ENCODE data around the gene ETV6. TPM values are rescaled to one million over a fixed set of nuclear protein-coding genes. Genes with fewer than 3 reads are reported as not detected.

The ETV6 gene
- total RNA-seq, 6 experiments from 2014 or later: 14.6 to 20.5 (median 16.6) TPM

- Mint-ChIP-seq H3K4me1 (ENCODE audit: low read depth) (peaks cover 36% of the 10 kb centered on the region), H3K27me3 (ENCODE audit: insufficient read depth) (no peaks in the 10 kb centered on the region; the same call in 1 of the 2 replicates), H3K9me3 (no peaks in the 10 kb centered on the region), H3K36me3 (ENCODE audit: low read depth) (peaks cover 9% of the 10 kb centered on the region; the same call in 1 of the 2 replicates), H3K27ac (no peak overlapping the region), H3K4me3 (no peak overlapping the region)
- no peak for DNase-seq
- TF ChIP-seq CTCF (IDR thresholded peaks at IDR 0.05): no peak
Measured at GRCh38 chr12:11674894-11675390, 25.5 kb downstream of the ETV6 start.

DNA sequence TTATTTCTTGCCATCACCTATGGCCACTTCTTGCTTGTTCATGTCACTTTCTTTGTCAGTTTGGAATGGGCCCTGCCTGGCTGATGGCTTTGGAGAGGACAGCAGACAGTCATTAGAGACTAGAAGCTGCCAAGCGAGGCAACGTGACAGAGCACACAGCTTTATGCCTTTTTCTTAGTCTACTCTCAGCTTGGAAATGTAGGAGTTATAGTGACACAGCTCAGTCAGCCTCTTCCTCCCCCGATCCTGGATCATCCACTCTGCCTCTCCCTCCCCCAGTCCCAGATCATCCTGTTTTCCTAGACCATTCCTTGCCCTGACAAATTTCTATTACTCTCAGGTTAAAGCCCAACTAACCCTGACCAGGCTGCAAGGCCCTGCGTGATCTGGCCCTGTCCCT, 26.6 kb downstream of the ETV6 start:
- H3K27ac Mint-ChIP-seq: no peak overlapping the region; the same call in 1 of the 2 replicates
- H3K4me3 Mint-ChIP-seq: no peak overlapping the region
- no peaks in the 10 kb centered on the region; the same call in 1 of the 2 replicates for H3K27me3 Mint-ChIP-seq (ENCODE audit: insufficient read depth)
- H3K36me3 Mint-ChIP-seq (ENCODE audit: low read depth): peaks cover 9% of the 10 kb centered on the region; the same call in 1 of the 2 replicates
- H3K9me3 Mint-ChIP-seq: no peaks in the 10 kb centered on the region
- peaks cover 47% of the 10 kb centered on the region for H3K4me1 Mint-ChIP-seq (ENCODE audit: low read depth)
- no peak for DNase-seq
- no peak for TF ChIP-seq CTCF (IDR thresholded peaks at IDR 0.05)

DNA sequence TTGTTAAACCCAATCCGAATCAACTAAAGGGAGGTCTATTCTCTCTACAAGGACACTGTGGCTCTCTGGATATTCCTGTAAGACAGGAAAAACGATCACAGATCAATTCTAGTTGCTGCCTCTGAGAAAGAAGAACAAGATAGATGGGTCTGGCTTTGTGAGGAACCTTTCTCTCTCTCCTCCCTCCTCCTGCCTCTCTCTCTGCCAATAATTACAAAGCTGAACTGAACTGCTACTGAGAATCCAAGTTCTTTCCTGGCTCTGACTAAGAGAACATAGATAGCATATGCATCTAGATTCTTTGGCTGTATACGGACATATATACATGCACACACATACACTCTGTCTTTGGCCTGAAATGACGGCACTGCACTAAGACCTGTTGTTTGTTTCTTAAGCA, 27.6 kb downstream of the ETV6 start:
- H3K36me3 Mint-ChIP-seq (ENCODE audit: low read depth): peaks cover 14% of the 10 kb centered on the region
- H3K27me3 Mint-ChIP-seq (ENCODE audit: insufficient read depth): no peaks in the 10 kb centered on the region; the same call in 1 of the 2 replicates
- no peak for DNase-seq
- no peak overlapping the region for H3K27ac Mint-ChIP-seq
- H3K9me3 Mint-ChIP-seq: no peaks in the 10 kb centered on the region
- H3K4me3 Mint-ChIP-seq: no peak overlapping the region
- no peak for TF ChIP-seq CTCF (IDR thresholded peaks at IDR 0.05)
- peaks cover 52% of the 10 kb centered on the region for H3K4me1 Mint-ChIP-seq (ENCODE audit: low read depth)

DNA sequence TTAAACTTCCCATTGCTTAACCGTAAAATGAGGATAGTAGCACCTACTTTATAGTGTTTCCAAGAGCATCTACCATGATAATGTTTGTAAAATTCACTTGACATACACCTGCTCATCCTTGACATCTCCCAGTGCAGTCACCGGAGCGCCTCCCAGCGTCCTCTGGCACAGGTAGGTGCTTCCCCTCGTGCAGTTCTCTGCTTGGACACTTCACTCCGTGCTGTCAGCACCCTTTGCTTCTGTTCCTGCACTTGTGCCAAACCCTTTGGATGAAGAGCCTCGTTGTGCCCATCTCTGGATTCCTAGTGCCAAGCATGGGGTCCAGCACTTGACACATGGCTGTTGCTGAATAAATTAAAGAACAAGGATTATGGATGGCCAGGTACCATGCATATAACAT, 28.3 kb downstream of the ETV6 start:
- no peak for TF ChIP-seq CTCF (IDR thresholded peaks at IDR 0.05)
- Mint-ChIP-seq H3K4me1 (ENCODE audit: low read depth) (peaks cover 46% of the 10 kb centered on the region), H3K27ac (no peak overlapping the region), H3K9me3 (no peaks in the 10 kb centered on the region), H3K4me3 (no peak overlapping the region), H3K27me3 (ENCODE audit: insufficient read depth) (no peaks in the 10 kb centered on the region; the same call in 1 of the 2 replicates), H3K36me3 (ENCODE audit: low read depth) (peaks cover 16% of the 10 kb centered on the region)
- DNase-seq: no peak

DNA sequence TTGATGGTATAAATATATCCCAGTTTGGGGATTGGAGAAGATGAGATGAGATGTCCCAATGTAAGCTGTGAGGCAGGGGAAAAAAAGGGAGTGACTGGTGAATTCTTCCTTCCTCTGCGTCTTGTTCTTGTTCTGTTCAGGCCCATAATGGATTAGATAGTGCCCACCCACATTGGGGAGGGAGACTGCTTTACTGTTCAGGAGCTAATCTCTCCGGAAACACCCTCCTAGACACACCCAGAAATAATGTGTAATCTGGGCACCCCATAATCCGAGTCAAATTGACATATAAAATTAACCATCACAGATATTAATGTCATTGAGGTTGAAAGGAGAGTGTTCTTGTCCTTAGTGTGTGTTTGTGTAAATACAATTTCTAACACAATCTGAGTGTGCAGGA, 29.3 kb downstream of the ETV6 start:
- no peak for TF ChIP-seq CTCF (IDR thresholded peaks at IDR 0.05)
- DNase-seq: no peak
- Mint-ChIP-seq H3K4me1 (ENCODE audit: low read depth) (peaks cover 43% of the 10 kb centered on the region), H3K36me3 (ENCODE audit: low read depth) (peaks cover 16% of the 10 kb centered on the region), H3K27me3 (ENCODE audit: insufficient read depth) (no peaks in the 10 kb centered on the region; the same call in 1 of the 2 replicates), H3K27ac (no peak overlapping the region), H3K4me3 (no peak overlapping the region), H3K9me3 (no peaks in the 10 kb centered on the region)

Measured in HFFc6 (cell line).